ENCODE results near the gene E2F1. TPM values are rescaled to one million over a fixed set of nuclear protein-coding genes. Genes with fewer than 3 reads are reported as not detected.
"Not testable (repeated sequence)": the region's sequence is repeated elsewhere in the genome, so short reads cannot be mapped to it uniquely, and the experiment has no call there.

Gene E2F1
- total RNA-seq, 1 experiment from 2014 or later: 44.1 TPM

- in situ Hi-C loops (cut with HindIII; ENCODE audit: low sequenced_read_pairs): no loop called here
- no peak for DNase-seq (ENCODE audit: low spot score)
Observed at GRCh38 chr20:33650111-33650752, 36.0 kb downstream of the E2F1 start.

GRCh38 chr20:33649201-33649681 lies 36.9 kb downstream of the E2F1 start:
- no peak for DNase-seq (ENCODE audit: low spot score)
- in situ Hi-C loops (cut with HindIII; ENCODE audit: low sequenced_read_pairs): no loop called here

- DNase-seq (ENCODE audit: low spot score): no peak
- in situ Hi-C loops (cut with HindIII; ENCODE audit: low sequenced_read_pairs): no loop called here
Observed at GRCh38 chr20:33648396-33649004, 37.7 kb downstream of the E2F1 start.

GRCh38 chr20:33647603-33648395 lies 38.4 kb downstream of the E2F1 start:
- in situ Hi-C loops (cut with HindIII; ENCODE audit: low sequenced_read_pairs): no loop called here
- DNase-seq (ENCODE audit: low spot score): no peak

DNA sequence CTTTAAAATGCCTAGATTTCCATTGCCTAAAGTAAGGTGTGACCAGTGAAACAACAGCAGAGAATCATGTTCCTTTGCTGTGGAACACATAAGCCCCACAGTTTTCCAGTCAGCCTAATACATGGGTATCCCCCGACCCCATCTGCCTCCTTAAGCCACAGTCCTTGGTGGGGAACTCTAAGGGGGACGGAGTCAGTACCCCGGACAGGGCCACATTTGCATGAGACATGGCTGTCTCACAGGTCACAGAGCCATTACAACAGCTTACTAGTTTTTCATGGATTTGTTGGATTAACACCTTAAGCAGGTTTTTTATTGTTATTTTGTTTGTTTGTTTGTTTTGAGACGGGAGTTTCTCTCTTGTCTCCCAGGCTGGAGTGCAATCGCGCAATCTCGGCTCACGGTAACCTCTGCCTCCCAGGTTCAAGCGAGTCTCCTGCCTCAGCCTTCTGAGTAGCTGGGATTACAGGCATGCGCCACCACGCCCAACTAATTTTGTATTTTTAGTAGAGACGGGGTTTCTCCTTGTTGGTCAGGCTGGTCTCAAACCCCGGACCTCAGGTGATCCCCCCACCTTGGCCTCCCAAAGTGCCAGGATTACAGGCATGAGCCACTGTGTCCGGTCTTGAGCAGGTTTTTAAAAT lies 39.1 kb downstream of the E2F1 start:
- DNase-seq (ENCODE audit: low spot score); in situ Hi-C loops (cut with HindIII; ENCODE audit: low sequenced_read_pairs): not testable (repeated sequence)

DNA sequence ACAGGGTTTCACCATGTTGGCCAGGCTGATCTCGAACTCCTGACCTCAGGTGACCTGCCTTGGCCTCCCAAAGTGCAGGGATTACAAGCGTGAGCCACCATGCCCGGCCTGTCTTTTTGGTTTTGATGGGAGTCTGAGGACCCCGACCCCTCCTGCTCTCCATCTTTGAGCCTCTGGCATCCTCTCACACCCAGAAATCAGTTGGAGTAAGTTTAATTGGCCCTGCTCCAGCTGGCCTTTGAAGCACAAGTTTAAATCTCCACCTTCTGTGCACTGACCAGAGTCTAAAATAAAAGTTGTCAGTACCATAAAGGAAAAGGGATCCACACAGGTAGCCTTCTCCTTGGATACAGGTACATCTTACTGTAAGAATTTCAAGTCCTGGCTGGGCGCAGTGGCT lies 40.0 kb downstream of the E2F1 start:
- in situ Hi-C loops (cut with HindIII; ENCODE audit: low sequenced_read_pairs): no loop called here
- no peak for DNase-seq (ENCODE audit: low spot score)

DNA sequence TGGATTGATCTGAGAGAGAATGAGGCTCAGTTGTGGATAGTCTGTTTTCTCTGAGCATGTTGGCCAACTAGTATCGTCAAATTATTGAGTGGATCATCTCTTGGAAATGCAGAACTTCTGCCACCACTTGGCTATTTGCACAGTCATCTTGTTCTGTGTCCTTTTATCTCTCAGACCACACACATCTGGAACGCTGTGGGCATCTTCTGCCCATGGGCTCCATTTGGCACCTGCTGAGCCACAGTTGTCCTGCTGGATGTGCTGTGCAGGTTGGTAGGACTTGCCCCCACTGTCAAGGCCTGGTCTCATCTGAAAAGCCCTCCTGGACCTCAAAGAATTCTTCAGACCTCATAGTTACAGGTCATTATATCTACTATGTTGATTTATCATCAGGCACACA lies 40.8 kb downstream of the E2F1 start:
- DNase-seq (ENCODE audit: low spot score): no peak
- in situ Hi-C loops (cut with HindIII; ENCODE audit: low sequenced_read_pairs): no loop called here

GRCh38 chr20:33645072-33645358 lies 41.2 kb downstream of the E2F1 start:
- no peak for DNase-seq (ENCODE audit: low spot score)
- in situ Hi-C loops (cut with HindIII; ENCODE audit: low sequenced_read_pairs): no loop called here

DNA sequence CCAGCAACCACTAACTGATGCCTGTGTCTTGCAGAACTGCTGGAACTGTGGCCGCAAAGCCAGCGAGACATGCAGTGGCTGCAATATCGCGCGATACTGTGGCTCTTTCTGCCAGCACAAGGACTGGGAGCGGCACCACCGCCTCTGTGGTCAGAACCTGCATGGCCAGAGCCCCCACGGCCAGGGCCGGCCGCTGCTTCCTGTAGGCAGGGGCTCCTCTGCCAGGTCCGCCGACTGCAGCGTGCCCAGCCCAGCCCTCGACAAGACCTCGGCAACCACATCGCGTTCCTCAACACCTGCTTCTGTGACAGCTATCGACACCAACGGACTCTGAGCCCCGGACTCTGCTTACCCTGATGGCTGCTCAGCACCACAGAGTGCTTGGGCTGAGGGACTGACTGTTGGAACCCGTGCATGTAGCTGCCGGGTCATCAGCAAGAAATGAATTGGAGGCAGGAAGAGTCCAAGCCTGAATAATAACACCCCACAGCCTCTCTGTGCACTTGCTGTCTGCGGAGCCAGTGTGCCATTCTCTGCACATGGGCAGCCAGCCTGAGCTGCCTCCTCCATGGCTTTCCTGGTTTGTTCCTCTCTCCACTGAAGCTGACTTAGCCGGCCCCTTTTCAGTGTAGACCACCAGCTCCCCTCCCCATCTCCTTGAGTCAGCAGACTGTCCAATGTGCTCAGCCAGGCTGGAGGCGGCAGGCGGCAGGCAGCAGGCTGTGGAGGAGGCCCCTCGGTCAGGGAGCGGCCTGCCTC lies 41.7 kb downstream of the E2F1 start:
- in situ Hi-C loops (cut with HindIII; ENCODE audit: low sequenced_read_pairs): no loop called here
- DNase-seq (ENCODE audit: low spot score): no peak

GRCh38 chr20:33640287-33640686 lies 45.9 kb downstream of the E2F1 start:
- DNase-seq (ENCODE audit: low spot score): no peak
- in situ Hi-C loops (cut with HindIII; ENCODE audit: low sequenced_read_pairs): no loop called here

- in situ Hi-C loops (cut with HindIII; ENCODE audit: low sequenced_read_pairs): no loop called here
- DNase-seq (ENCODE audit: low spot score): no peak
Observed at GRCh38 chr20:33636776-33637175, 49.4 kb downstream of the E2F1 start.

DNA sequence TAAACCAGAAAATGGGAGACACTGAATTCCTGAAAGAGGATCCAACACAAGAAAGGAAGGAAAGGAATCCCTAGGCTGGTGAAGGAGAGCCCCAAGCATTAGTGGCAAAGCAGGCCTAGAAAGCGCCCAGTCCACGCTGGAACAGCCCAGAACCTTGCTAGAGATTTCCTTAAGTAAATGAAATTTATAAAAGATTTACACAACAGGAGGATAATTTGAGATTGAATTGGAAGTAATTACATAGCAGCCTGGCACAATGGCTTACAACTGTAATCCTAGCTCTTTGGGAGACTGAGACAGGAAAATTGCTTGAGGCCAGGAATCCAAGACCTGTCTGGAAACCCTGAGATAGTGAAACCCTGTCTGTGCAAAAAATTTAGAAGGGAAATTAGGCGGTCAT lies 50.8 kb downstream of the E2F1 start:
- in situ Hi-C loops (cut with HindIII; ENCODE audit: low sequenced_read_pairs): no loop called here
- DNase-seq (ENCODE audit: low spot score): no peak

GRCh38 chr20:33631910-33632309 lies 54.3 kb downstream of the E2F1 start:
- in situ Hi-C loops (cut with HindIII; ENCODE audit: low sequenced_read_pairs); DNase-seq (ENCODE audit: low spot score): not testable (repeated sequence)

- no peak for DNase-seq (ENCODE audit: low spot score)
- in situ Hi-C loops (cut with HindIII; ENCODE audit: low sequenced_read_pairs): no loop called here
Observed at GRCh38 chr20:33630507-33630906, 55.7 kb downstream of the E2F1 start.

- no peak for DNase-seq (ENCODE audit: low spot score)
- in situ Hi-C loops (cut with HindIII; ENCODE audit: low sequenced_read_pairs): no loop called here
Observed at GRCh38 chr20:33629979-33630378, 56.2 kb downstream of the E2F1 start.

DNA sequence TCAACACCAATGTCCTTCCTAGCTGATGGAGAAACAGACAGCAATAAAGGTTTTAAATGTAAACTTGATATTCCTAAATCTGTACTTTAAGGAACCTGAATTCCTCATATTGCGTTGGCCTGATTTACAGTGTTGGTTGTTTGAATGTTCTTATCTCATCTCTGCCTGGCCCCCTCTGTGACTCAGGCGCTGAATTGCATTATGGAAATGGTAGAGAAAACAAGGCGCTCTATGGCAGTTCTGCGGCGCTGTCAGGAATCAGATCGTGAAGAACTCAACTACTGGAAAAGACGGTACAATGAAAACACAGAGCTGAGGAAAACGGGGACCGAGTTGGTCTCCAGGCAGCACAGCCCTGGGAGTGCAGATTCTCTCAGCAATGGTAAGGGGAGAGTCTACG lies 56.7 kb downstream of the E2F1 start:
- no peak for DNase-seq (ENCODE audit: low spot score)
- in situ Hi-C loops (cut with HindIII; ENCODE audit: low sequenced_read_pairs): no loop called here

DNA sequence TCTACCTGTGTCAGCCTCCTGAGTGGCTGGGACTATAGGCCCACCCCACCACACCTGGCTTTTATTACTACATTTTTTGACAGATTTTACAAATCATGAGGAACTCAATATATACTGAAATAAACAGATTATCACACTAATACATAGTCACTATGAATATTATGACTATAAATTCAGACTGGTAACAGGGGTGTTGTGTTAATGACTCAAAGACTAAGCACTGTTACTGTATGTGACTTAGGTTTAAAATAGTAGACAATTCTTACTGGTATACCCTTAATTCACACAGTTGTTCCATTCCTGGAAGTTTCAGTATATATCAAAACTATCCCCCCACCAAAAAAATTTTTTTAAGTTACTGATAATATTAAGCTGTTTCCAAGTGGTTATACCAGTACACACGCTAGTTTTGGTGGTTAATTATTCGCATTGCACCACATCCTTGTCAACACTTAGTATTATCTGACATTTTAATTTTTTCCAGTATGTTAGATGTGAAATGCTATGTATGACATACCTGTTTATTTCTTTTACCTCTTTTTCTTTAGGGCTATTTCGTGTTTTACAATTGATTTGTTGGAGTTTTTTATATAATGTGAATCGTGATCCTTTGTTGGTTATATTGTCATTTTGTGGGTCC lies 58.5 kb downstream of the E2F1 start:
- DNase-seq (ENCODE audit: low spot score): no peak
- in situ Hi-C loops (cut with HindIII; ENCODE audit: low sequenced_read_pairs): no loop called here

- no peak for DNase-seq (ENCODE audit: low spot score)
- in situ Hi-C loops (cut with HindIII; ENCODE audit: low sequenced_read_pairs): no loop called here
Observed at GRCh38 chr20:33626190-33626589, 60.0 kb downstream of the E2F1 start.
